Fibroblast of the conjunctiva (primary cell): ENCODE data around the gene CD79B.
A peak's percentile ranks its signal among the peaks of the same experiment; 100 is the strongest.

Source experiments
- DNase-seq: peaks from one replicate; pipeline ENCODE4 v3.0.0-alpha.2; 2010; ENCODE audit warnings: low read depth

CD79B gene

GRCh38 chr17:63931981-63932561 is at the start of gene CD79B:
CD79B (minus strand) TSS chr17:63932331; CDS start chr17:63932261, 70 bp downstream.
- DNase-seq: no peak

- DNase-seq: no peak
These were observed 46.4 kb upstream of the CD79B start for GRCh38 chr17:63978272-63979200.

- DNase-seq: no peak
These were observed 44.6 kb upstream of the CD79B start for GRCh38 chr17:63976702-63977101.

- no peak for DNase-seq
These were observed 43.5 kb upstream of the CD79B start for GRCh38 chr17:63975541-63976092.

GRCh38 chr17:63974594-63975192 is 42.6 kb upstream of the CD79B start:
- DNase-seq: no peak

- no peak for DNase-seq
These were observed 41.9 kb upstream of the CD79B start for GRCh38 chr17:63973930-63974593.

GRCh38 chr17:63973247-63973646 is 41.1 kb upstream of the CD79B start:
- DNase-seq: no peak

GRCh38 chr17:63972796-63973195 is 40.7 kb upstream of the CD79B start, which contains the start of gene SCN4A:
SCN4A (minus strand) TSS chr17:63972918; CDS start chr17:63972841, 77 bp downstream.
- DNase-seq: no peak

- DNase-seq: no peak
These were observed 37.1 kb upstream of the CD79B start for GRCh38 chr17:63969278-63969677.

GRCh38 chr17:63967953-63968352 is 35.8 kb upstream of the CD79B start:
- DNase-seq: no peak

- no peak for DNase-seq
These were observed 34.6 kb upstream of the CD79B start for GRCh38 chr17:63966646-63967264.

- no peak for DNase-seq
These were observed 31.0 kb upstream of the CD79B start for GRCh38 chr17:63963123-63963522.

- DNase-seq: no peak
These were observed 30.2 kb upstream of the CD79B start for GRCh38 chr17:63962298-63962744.

- DNase-seq: peak; percentile 79
These were observed 29.5 kb upstream of the CD79B start for GRCh38 chr17:63961355-63962212.

GRCh38 chr17:63960430-63960829 is 28.3 kb upstream of the CD79B start:
- DNase-seq: no peak

- DNase-seq: no peak
These were observed 27.9 kb upstream of the CD79B start for GRCh38 chr17:63960006-63960405.

- peak; percentile 5 for DNase-seq
These were observed 24.3 kb upstream of the CD79B start for GRCh38 chr17:63956296-63956920.

GRCh38 chr17:63955791-63956190 is 23.7 kb upstream of the CD79B start:
- no peak for DNase-seq

GRCh38 chr17:63955232-63955631 is 23.1 kb upstream of the CD79B start:
- DNase-seq: no peak
